K562 (cell line): ENCODE data around the gene BRWD1. TPM values are rescaled to one million over a fixed set of nuclear protein-coding genes. Genes with fewer than 3 reads are reported as not detected.

Experiments
- ESRRB ChIP-seq: fragments of 250-450 bp; sonication (Bioruptor Pico); IDR thresholded peaks from 2 replicates; pipeline ENCODE4 v1.5.0; 2020; ENCODE audit warnings: mild to moderate bottlenecking, moderate library complexity, borderline replicate concordance
- MCM2 ChIP-seq: fragments of 450-650 bp; IDR thresholded peaks from 2 replicates; pipeline ENCODE4 v1.6.1; 2017; ENCODE audit warnings: low read depth, mild to moderate bottlenecking
- MTA3 ChIP-seq: fragments of 450-650 bp; formaldehyde crosslinking; IDR thresholded peaks from 2 replicates; pipeline ENCODE4 v1.6.1; 2017; ENCODE audit warnings: mild to moderate bottlenecking, borderline replicate concordance
- POLR2A ChIP-seq: fragments of 450-650 bp; conservative IDR thresholded peaks from 2 replicates; pipeline ENCODE4 v1.6.1; 2016
- SIN3A ChIP-seq, 2 experiments: fragments of 150-350 bp in 1 of 2; IDR thresholded peaks; 2 replicates each; pipeline ENCODE4 v1.6.1; 2011 to 2016; ENCODE audit warnings: borderline replicate concordance in 2 of 2, low read depth in 2 of 2, low read length in 2 of 2, mild to moderate bottlenecking in 2 of 2, moderate library complexity in 2 of 2; ENCODE audit not compliant: control insufficient read depth in 1 of 2
- STAT5A ChIP-seq: IDR thresholded peaks from 2 replicates; pipeline ENCODE4 v1.6.1; 2012; ENCODE audit warnings: low read length, inconsistent platforms, borderline replicate concordance
- ZNF785 ChIP-seq: fragments of 250-450 bp; sonication (Bioruptor Pico); IDR thresholded peaks from 2 replicates; pipeline ENCODE4 v1.4.0; 2020; ENCODE audit warnings: mild to moderate bottlenecking
- polyA plus RNA-seq, 8 experiments: library from polyadenylated mRNA; depleted of rRNA in 4 of 8; stranded (reverse) in 5 of 8; unstranded in 3 of 8; fragments of >200 nt; fragmentation: Nextera tagmentation in 2 of 8; fragmentation: Illumina TruSeq in 1 of 8; extraction: Ambion mirVana in 2 of 8; extraction: Trizol in 1 of 8; gene quantifications; 2 replicates each; pipeline versions ENCODE4 v1.2.1 to v1.2.3, GENCODE V29; 2011 to 2014; ENCODE audit warnings: inconsistent platforms in 1 of 8, missing spikeins in 1 of 8
- total RNA-seq, 7 experiments: library from RNA; depleted of rRNA in 6 of 7; stranded (reverse); fragments of >200 nt in 6 of 7; fragmentation: Illumina TruSeq in 2 of 7; extraction: Trizol in 2 of 7; gene quantifications; 2 replicates each; pipeline versions ENCODE4 v1.2.1 to v1.2.3, GENCODE V29; 2011 to 2021; ENCODE audit warnings: low replicate concordance in 1 of 7
- TF ChIP-seq, protein P1 (sequence below): fragments of 450-650 bp; IDR thresholded peaks from 2 replicates; pipeline ENCODE4 v1.6.1; 2018; ENCODE audit not compliant: partially characterized antibody
- TF ChIP-seq, protein P2 (sequence below): fragments of 250-450 bp; sonication (Bioruptor Pico); IDR thresholded peaks from 2 replicates; pipeline ENCODE4 v1.5.0; 2021
- TF ChIP-seq, protein P3 (sequence below), 2 experiments: fragments of 450-650 bp; IDR thresholded peaks; 2 replicates each; pipeline ENCODE4 v1.6.1; 2016
- TF ChIP-seq, protein P4 (sequence below): fragments of 200-800 bp; sonication (Bioruptor generic); IDR thresholded peaks from 2 replicates; pipeline ENCODE4 v1.6.1; 2016; ENCODE audit warnings: missing genetic modification characterization, missing compliant biosample characterization
- TF ChIP-seq, protein P5 (sequence below): fragments of 450-650 bp; formaldehyde crosslinking; IDR thresholded peaks from 2 replicates; pipeline ENCODE4 v1.4.0; 2020; ENCODE audit warnings: mild to moderate bottlenecking, moderate library complexity

The BRWD1 gene
- total and polyA plus RNA-seq, 9 of the 15 experiments (the other 6 are each of a cell fraction or from before 2014, with no cell fraction given), result 10.1 to 60.2 (median 34.1) TPM

DNA sequence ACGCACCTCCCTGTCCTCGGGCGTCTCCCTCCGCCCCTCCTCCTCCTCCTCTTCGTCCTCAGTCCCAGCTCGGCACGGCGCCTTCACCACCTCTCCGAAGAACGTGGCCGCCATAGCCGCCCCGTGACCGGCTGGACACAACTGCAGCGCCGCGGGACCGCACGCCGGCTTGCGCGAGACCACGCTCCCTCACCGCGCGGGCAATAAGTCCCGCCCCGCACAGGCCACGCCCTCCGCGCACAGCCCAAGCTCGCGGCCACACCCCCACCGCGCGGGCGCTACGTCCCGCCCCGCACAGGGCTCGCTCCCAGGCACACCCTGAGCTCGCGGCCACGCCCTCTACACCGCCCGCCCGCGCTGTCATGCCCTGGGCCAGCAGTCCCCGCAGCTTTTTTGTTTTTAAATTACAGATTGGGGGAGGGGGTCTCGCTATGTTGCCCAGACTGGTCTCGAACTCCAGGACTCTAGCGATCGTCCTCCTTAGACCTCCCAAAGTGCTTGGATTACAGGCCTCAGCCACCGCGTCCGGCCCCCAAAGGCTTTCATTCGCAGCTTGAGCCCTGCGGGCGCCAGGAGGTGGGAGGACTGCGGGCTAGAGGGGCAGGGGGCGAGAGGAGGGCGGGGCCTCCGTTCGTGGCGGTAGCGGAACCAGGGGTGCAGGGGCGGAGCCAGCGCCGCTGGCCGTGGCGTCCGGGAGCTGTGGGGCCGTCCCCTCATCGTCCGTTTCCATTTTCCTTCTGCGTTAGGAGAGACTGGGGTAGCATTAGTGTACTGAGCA, 130.0 kb downstream of the BRWD1 start, which contains the start of gene PSMG1 (continued):
- TF ChIP-seq, protein P1, sequence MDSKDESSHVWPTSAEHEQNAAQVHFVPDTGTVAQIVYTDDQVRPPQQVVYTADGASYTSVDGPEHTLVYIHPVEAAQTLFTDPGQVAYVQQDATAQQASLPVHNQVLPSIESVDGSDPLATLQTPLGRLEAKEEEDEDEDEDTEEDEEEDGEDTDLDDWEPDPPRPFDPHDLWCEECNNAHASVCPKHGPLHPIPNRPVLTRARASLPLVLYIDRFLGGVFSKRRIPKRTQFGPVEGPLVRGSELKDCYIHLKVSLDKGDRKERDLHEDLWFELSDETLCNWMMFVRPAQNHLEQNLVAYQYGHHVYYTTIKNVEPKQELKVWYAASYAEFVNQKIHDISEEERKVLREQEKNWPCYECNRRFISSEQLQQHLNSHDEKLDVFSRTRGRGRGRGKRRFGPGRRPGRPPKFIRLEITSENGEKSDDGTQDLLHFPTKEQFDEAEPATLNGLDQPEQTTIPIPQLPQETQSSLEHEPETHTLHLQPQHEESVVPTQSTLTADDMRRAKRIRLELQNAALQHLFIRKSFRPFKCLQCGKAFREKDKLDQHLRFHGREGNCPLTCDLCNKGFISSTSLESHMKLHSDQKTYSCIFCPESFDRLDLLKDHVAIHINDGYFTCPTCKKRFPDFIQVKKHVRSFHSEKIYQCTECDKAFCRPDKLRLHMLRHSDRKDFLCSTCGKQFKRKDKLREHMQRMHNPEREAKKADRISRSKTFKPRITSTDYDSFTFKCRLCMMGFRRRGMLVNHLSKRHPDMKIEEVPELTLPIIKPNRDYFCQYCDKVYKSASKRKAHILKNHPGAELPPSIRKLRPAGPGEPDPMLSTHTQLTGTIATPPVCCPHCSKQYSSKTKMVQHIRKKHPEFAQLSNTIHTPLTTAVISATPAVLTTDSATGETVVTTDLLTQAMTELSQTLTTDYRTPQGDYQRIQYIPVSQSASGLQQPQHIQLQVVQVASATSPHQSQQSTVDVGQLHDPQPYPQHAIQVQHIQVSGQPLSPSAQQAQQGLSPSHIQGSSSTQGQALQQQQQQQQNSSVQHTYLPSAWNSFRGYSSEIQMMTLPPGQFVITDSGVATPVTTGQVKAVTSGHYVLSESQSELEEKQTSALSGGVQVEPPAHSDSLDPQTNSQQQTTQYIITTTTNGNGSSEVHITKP, result peak; percentile 10
- TF ChIP-seq ESRRB (no peak), STAT5A (peak; percentile 6; the same call in 1 of the 2 replicates), MTA3 (peak; percentile 75; the same call in 1 of the 2 replicates), SIN3A (IDR thresholded peaks at IDR 0.05; ENCODE audit: borderline replicate concordance in 2 of 2, control insufficient read depth in 1 of 2, low read depth in 2 of 2, low read length in 2 of 2) (peak; percentile 68 to 93; a peak in 2 of 4 replicates), POLR2A (peak; percentile 97), MCM2 (no peak), ZNF785 (CRISPR knock-in tag) (no peak)
- TF ChIP-seq, protein P2, sequence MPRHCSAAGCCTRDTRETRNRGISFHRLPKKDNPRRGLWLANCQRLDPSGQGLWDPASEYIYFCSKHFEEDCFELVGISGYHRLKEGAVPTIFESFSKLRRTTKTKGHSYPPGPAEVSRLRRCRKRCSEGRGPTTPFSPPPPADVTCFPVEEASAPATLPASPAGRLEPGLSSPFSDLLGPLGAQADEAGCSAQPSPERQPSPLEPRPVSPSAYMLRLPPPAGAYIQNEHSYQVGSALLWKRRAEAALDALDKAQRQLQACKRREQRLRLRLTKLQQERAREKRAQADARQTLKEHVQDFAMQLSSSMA, result 0 out of 2 replicates have a peak, but pooled peaks have one; percentile 15
- TF ChIP-seq, protein P3, sequence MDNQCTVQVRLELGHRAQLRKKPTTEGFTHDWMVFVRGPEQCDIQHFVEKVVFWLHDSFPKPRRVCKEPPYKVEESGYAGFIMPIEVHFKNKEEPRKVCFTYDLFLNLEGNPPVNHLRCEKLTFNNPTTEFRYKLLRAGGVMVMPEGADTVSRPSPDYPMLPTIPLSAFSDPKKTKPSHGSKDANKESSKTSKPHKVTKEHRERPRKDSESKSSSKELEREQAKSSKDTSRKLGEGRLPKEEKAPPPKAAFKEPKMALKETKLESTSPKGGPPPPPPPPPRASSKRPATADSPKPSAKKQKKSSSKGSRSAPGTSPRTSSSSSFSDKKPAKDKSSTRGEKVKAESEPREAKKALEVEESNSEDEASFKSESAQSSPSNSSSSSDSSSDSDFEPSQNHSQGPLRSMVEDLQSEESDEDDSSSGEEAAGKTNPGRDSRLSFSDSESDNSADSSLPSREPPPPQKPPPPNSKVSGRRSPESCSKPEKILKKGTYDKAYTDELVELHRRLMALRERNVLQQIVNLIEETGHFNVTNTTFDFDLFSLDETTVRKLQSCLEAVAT (IDR thresholded peaks at IDR 0.05), result peak; percentile 33 to 59; a peak in 2 of 4 replicates
- TF ChIP-seq, protein P4, sequence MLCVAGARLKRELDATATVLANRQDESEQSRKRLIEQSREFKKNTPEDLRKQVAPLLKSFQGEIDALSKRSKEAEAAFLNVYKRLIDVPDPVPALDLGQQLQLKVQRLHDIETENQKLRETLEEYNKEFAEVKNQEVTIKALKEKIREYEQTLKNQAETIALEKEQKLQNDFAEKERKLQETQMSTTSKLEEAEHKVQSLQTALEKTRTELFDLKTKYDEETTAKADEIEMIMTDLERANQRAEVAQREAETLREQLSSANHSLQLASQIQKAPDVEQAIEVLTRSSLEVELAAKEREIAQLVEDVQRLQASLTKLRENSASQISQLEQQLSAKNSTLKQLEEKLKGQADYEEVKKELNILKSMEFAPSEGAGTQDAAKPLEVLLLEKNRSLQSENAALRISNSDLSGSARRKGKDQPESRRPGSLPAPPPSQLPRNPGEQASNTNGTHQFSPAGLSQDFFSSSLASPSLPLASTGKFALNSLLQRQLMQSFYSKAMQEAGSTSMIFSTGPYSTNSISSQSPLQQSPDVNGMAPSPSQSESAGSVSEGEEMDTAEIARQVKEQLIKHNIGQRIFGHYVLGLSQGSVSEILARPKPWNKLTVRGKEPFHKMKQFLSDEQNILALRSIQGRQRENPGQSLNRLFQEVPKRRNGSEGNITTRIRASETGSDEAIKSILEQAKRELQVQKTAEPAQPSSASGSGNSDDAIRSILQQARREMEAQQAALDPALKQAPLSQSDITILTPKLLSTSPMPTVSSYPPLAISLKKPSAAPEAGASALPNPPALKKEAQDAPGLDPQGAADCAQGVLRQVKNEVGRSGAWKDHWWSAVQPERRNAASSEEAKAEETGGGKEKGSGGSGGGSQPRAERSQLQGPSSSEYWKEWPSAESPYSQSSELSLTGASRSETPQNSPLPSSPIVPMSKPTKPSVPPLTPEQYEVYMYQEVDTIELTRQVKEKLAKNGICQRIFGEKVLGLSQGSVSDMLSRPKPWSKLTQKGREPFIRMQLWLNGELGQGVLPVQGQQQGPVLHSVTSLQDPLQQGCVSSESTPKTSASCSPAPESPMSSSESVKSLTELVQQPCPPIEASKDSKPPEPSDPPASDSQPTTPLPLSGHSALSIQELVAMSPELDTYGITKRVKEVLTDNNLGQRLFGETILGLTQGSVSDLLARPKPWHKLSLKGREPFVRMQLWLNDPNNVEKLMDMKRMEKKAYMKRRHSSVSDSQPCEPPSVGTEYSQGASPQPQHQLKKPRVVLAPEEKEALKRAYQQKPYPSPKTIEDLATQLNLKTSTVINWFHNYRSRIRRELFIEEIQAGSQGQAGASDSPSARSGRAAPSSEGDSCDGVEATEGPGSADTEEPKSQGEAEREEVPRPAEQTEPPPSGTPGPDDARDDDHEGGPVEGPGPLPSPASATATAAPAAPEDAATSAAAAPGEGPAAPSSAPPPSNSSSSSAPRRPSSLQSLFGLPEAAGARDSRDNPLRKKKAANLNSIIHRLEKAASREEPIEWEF (CRISPR knock-in tag), result no peak
- TF ChIP-seq, protein P5, sequence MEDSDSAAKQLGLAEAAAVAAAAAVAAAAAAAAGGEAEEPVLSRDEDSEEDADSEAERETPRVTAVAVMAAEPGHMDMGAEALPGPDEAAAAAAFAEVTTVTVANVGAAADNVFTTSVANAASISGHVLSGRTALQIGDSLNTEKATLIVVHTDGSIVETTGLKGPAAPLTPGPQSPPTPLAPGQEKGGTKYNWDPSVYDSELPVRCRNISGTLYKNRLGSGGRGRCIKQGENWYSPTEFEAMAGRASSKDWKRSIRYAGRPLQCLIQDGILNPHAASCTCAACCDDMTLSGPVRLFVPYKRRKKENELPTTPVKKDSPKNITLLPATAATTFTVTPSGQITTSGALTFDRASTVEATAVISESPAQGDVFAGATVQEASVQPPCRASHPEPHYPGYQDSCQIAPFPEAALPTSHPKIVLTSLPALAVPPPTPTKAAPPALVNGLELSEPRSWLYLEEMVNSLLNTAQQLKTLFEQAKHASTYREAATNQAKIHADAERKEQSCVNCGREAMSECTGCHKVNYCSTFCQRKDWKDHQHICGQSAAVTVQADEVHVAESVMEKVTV, result peak; percentile 9; the same call in 1 of the 2 replicates
